SK-N-SH (cell line): ENCODE data around the gene IQSEC1. TPM values are rescaled to one million over a fixed set of nuclear protein-coding genes. Genes with fewer than 3 reads are reported as not detected.

Experiments used
- CTCF ChIA-PET: fragments of 300-600, 350-600 bp; formaldehyde crosslinking; extraction: SDS; loops from one replicate; lab custom pipeline; 2021; lab: Yijun Ruan, JAX
- POLR2A ChIA-PET: fragments of 350-600 bp; sonication (Branson Sonifier 250); formaldehyde crosslinking; extraction: SDS; loops from one replicate; lab custom pipeline; 2020; ENCODE audit warnings: antibody characterized with exemption, inconsistent platforms; lab: Yijun Ruan, JAX
- DNase-seq: peaks from one replicate; pipeline ENCODE4 v3.0.0; 2012
- H2AFZ ChIP-seq: fragments of 200-600 bp; sonication (generic); 2 replicates; pipeline ENCODE4 v1.8.1; 2016; ENCODE audit warnings: antibody characterized with exemption, mild to moderate bottlenecking, low read depth
- H3F3A ChIP-seq: fragments of 200-600 bp; sonication (generic); replicated peaks from 2 replicates; pipeline ENCODE3; 2016; ENCODE audit warnings: antibody characterized with exemption, mild to moderate bottlenecking; ENCODE audit not compliant: insufficient read depth
- H3K27ac ChIP-seq, 2 experiments: fragments of 200-500 bp in 1 of 2; fragments of 200-600 bp in 1 of 2; sonication (Bioruptor generic) in 1 of 2; sonication (generic), shearing (Covaris generic) in 1 of 2; 2 replicates each; pipeline versions ENCODE4 v1.5.1 to v1.6.1; 2014 to 2016; ENCODE audit warnings: low read depth in 2 of 2, inconsistent platforms in 1 of 2, low read length in 1 of 2, mild to moderate bottlenecking in 1 of 2, mixed read lengths in 1 of 2
- H3K27me3 ChIP-seq: fragments of 200-600 bp; sonication (generic), shearing (Covaris generic); 2 replicates; pipeline ENCODE4 v1.6.1; 2016; ENCODE audit warnings: mixed run types; ENCODE audit not compliant: insufficient read depth
- H3K36me3 ChIP-seq, 2 experiments: fragments of 200-500 bp in 1 of 2; fragments of 200-600 bp in 1 of 2; sonication (Bioruptor generic) in 1 of 2; sonication (generic) in 1 of 2; replicated peaks in 1 of 2; 2 replicates each; pipeline versions ENCODE3 to v1.5.1; 2014 to 2016; ENCODE audit warnings: low read length in 1 of 2, mild to moderate bottlenecking in 1 of 2; ENCODE audit not compliant: insufficient read depth in 2 of 2, control insufficient read depth in 1 of 2
- H3K4me1 ChIP-seq, 2 experiments: fragments of 200-500 bp in 1 of 2; fragments of 200-600 bp in 1 of 2; sonication (Bioruptor generic) in 1 of 2; sonication (generic), shearing (Covaris generic) in 1 of 2; 2 replicates each; pipeline versions ENCODE4 v1.5.1 to v1.6.1; 2014 to 2016; ENCODE audit warnings: low read depth in 1 of 2, low read length in 1 of 2, mixed run types in 1 of 2; ENCODE audit not compliant: insufficient read depth in 2 of 2, control insufficient read depth in 1 of 2
- H3K4me2 ChIP-seq: fragments of 200-600 bp; sonication (generic), shearing (Covaris generic); 2 replicates; pipeline ENCODE4 v1.6.1; 2017; ENCODE audit warnings: mixed run types
- H3K4me3 ChIP-seq, 2 experiments: fragments of 200-500 bp in 1 of 2; fragments of 200-600 bp in 1 of 2; sonication (Bioruptor generic) in 1 of 2; sonication (generic), shearing (Covaris generic) in 1 of 2; 2 replicates each; pipeline versions ENCODE4 v1.5.1 to v1.8.1; 2014 to 2016; ENCODE audit warnings: low read depth in 2 of 2, inconsistent platforms in 1 of 2, low read length in 1 of 2, mild to moderate bottlenecking in 1 of 2, mixed read lengths in 1 of 2, moderate library complexity in 1 of 2
- H3K79me2 ChIP-seq: fragments of 200-600 bp; sonication (generic); 2 replicates; pipeline ENCODE4 v1.8.1; 2017; ENCODE audit warnings: mild to moderate bottlenecking; ENCODE audit not compliant: insufficient read depth
- H3K9ac ChIP-seq: fragments of 200-600 bp; sonication (generic); 2 replicates; pipeline ENCODE4 v1.6.1; 2017; ENCODE audit warnings: mixed run types
- H3K9me2 ChIP-seq: fragments of 200-600 bp; sonication (generic); 2 replicates; pipeline ENCODE4 v1.6.1; 2017; ENCODE audit warnings: mixed run types
- H3K9me3 ChIP-seq: fragments of 200-600 bp; sonication (generic); 2 replicates; pipeline ENCODE4 v1.6.1; 2017; ENCODE audit warnings: mixed run types, mild to moderate bottlenecking, moderate library complexity
- H4K20me1 ChIP-seq: fragments of 200-600 bp; sonication (generic); 2 replicates; pipeline ENCODE4 v1.6.1; 2017; ENCODE audit warnings: mild to moderate bottlenecking, mixed run types; ENCODE audit not compliant: insufficient read depth
- GABPA ChIP-seq: IDR thresholded peaks from 2 replicates; pipeline ENCODE4 v1.4.0; 2012; ENCODE audit warnings: low read depth, mild to moderate bottlenecking
- POLR2AphosphoS5 ChIP-seq: IDR thresholded peaks from 2 replicates; pipeline ENCODE4 v1.6.1; 2012; ENCODE audit warnings: low read depth, low read length
- RAD21 ChIP-seq: IDR thresholded peaks from 2 replicates; pipeline ENCODE4 v1.6.1; 2012; ENCODE audit warnings: mild to moderate bottlenecking, low read length
- RFX5 ChIP-seq: IDR thresholded peaks from 2 replicates; pipeline ENCODE4 v1.6.1; 2012; ENCODE audit warnings: mild to moderate bottlenecking, improper control_type of control experiment, low read length
- SMC3 ChIP-seq: IDR thresholded peaks from 2 replicates; pipeline ENCODE4 v1.6.1; 2012; ENCODE audit warnings: low read depth, low read length, improper control_type of control experiment
- WGBS: methylation state at CpG from one replicate; pipeline ENCODE4 v1.1.6; 2017; ENCODE audit warnings: low lambda C conversion rate; 5-methylcytosine and 5-hydroxymethylcytosine counted together
- polyA plus RNA-seq, 3 experiments: library from polyadenylated mRNA; depleted of rRNA; stranded (reverse); fragments of >200 nt; gene quantifications; 2 replicates each; pipeline ENCODE4 v1.2.3, GENCODE V29; 2012
- TF ChIP-seq, protein P1 (sequence below): fragments of 200-600 bp; sonication (generic); IDR thresholded peaks from 2 replicates; pipeline ENCODE4 v1.6.1; 2017; ENCODE audit warnings: antibody characterized with exemption, mild to moderate bottlenecking, moderate library complexity
- TF ChIP-seq, protein P2 (sequence below): IDR thresholded peaks from 2 replicates; pipeline ENCODE4 v1.4.0; 2012; ENCODE audit warnings: low read depth
- TF ChIP-seq, protein P3 (sequence below): fragments of 150-350 bp; IDR thresholded peaks from 2 replicates; pipeline ENCODE4 v1.6.1; 2017; ENCODE audit warnings: antibody characterized with exemption, low read length, low read depth, borderline replicate concordance

IQSEC1 gene
- polyA plus RNA-seq, 1 of the 3 experiments (the other 2 are of a cell fraction) = 6.2 TPM

DNA sequence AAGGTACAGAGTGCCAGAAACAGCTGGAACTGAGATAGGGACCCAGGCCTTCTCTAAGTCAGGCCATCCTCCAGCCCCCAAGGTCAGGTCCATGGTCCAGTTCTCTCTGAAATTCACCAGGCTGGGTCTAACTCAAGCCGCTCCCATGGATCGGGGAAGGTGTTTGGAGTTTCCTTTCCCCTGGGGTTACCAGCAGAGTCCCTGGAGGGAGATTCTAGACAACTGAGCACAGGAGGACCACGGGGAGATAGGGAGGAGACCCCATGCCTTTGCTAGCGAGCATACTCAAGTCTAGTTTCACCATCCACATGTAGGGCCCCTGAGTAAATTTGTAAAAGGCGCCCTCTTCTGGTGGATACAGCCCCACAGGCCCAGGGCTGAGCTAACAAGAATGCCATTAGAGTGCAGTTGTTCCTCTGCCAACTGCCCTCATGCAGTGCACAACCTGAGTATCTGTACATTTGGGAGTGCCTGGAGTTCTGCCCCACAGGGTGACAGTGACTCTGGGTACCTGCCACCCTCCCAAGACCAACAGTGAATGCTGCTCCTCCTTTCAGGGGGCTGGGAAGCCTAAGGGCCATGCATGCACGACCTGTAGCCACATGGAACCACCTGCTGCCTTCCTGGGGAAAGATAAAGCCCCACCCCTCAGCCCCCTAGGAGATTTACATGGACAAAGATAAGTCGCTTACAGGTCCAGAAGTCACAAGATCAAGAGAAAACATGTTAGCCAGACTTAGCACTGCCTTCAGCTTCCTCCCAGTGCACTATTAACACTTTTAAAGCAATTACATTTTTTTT lies 89.0 kb downstream of the IQSEC1 start:
- H3K27me3 ChIP-seq = no peaks in the 10 kb centered on the region
- peaks cover 0 to 27% of the 10 kb centered on the region in 2 experiments; a peak in 1 of 4 replicates for H3K4me1 ChIP-seq
- no peaks in the 10 kb centered on the region for H3K36me3 ChIP-seq
- H3K4me3 ChIP-seq = peak overlapping the region in 1 of 2 experiments; percentile 7; a peak in 1 of 4 replicates
- 46% methylated on average over 3 of the region's 7 CpGs for WGBS
- H3K9me2 ChIP-seq = no peaks in the 10 kb centered on the region
- DNase-seq = peak; percentile 80
- no peak overlapping the region for H3K4me2 ChIP-seq
- no peak overlapping the region for H3K9ac ChIP-seq
- ChIA-PET CTCF (interaction anchor here (0.6 to 4.1 kb wide), 36 partner anchors 9 to 138 kb away, joined by 3 to 32 read pairs (median 4); no protein-coding TSS in a partner anchor), POLR2A (interaction anchor here (0.9 to 1.1 kb wide), 2 partner anchors 9 to 20 kb away, joined by 3 read pairs; no protein-coding TSS in a partner anchor)
- TF ChIP-seq SMC3 (peak; percentile 76), RAD21 (peak; percentile 84), RFX5 (no peak)
- TF ChIP-seq, protein P1, sequence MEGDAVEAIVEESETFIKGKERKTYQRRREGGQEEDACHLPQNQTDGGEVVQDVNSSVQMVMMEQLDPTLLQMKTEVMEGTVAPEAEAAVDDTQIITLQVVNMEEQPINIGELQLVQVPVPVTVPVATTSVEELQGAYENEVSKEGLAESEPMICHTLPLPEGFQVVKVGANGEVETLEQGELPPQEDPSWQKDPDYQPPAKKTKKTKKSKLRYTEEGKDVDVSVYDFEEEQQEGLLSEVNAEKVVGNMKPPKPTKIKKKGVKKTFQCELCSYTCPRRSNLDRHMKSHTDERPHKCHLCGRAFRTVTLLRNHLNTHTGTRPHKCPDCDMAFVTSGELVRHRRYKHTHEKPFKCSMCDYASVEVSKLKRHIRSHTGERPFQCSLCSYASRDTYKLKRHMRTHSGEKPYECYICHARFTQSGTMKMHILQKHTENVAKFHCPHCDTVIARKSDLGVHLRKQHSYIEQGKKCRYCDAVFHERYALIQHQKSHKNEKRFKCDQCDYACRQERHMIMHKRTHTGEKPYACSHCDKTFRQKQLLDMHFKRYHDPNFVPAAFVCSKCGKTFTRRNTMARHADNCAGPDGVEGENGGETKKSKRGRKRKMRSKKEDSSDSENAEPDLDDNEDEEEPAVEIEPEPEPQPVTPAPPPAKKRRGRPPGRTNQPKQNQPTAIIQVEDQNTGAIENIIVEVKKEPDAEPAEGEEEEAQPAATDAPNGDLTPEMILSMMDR = peak; percentile 77
- TF ChIP-seq, protein P2, sequence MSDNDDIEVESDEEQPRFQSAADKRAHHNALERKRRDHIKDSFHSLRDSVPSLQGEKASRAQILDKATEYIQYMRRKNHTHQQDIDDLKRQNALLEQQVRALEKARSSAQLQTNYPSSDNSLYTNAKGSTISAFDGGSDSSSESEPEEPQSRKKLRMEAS = 0 out of 2 replicates have a peak, but pooled peaks have one; percentile 26
- no peaks in the 10 kb centered on the region for H3K9me3 ChIP-seq
- H2AFZ ChIP-seq = no peak overlapping the region
- H3K27ac ChIP-seq = no peak overlapping the region; a peak in 1 of 4 replicates
- H3F3A ChIP-seq = no peaks in the 10 kb centered on the region
- H3K79me2 ChIP-seq = no peaks in the 10 kb centered on the region
- no peaks in the 10 kb centered on the region for H4K20me1 ChIP-seq

DNA sequence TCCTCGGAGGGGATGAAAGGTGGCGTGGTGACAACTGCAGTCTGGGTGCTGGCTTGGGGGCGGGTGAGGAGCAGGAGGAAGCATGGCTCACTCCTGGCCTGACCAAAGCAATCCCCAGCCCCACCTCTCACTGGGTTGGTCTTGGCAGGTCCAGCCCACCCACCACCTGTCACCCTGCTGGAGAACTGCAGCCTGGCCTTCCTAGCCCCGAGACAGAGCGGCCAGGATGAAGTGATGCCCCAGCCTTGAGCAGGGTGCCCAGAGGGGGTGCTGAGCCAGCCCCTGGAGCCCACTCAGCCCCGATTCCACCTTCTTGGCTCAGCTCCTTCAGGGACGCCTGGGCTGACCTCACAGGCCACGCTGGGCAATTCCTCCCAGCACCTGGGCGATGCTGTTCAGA lies 89.9 kb downstream of the IQSEC1 start:
- no peaks in the 10 kb centered on the region for H3K27me3 ChIP-seq
- H3K9me2 ChIP-seq = no peaks in the 10 kb centered on the region
- no peak overlapping the region for H3K4me2 ChIP-seq
- TF ChIP-seq GABPA (no peak), POLR2AphosphoS5 (no peak)
- TF ChIP-seq, protein P3, sequence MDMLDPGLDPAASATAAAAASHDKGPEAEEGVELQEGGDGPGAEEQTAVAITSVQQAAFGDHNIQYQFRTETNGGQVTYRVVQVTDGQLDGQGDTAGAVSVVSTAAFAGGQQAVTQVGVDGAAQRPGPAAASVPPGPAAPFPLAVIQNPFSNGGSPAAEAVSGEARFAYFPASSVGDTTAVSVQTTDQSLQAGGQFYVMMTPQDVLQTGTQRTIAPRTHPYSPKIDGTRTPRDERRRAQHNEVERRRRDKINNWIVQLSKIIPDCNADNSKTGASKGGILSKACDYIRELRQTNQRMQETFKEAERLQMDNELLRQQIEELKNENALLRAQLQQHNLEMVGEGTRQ = no peak
- ChIA-PET CTCF (interaction anchor here (0.9 to 4.1 kb wide), 23 partner anchors 9 to 121 kb away, joined by 3 to 32 read pairs (median 6); no protein-coding TSS in a partner anchor), POLR2A (interaction anchor here (0.9 kb wide), 1 partner anchor 21 kb away, joined by 3 read pairs; no protein-coding TSS in a partner anchor)
- H3K36me3 ChIP-seq = no peaks in the 10 kb centered on the region
- H3K9me3 ChIP-seq = no peaks in the 10 kb centered on the region
- H3K79me2 ChIP-seq = no peaks in the 10 kb centered on the region
- no peak overlapping the region for H3K4me3 ChIP-seq
- no peak overlapping the region for H2AFZ ChIP-seq
- H3K9ac ChIP-seq = no peak overlapping the region
- 69% methylated on average over 4 of the region's 9 CpGs for WGBS
- no peaks in the 10 kb centered on the region for H3F3A ChIP-seq
- peaks cover 0 to 28% of the 10 kb centered on the region in 2 experiments; a peak in 1 of 4 replicates for H3K4me1 ChIP-seq
- DNase-seq = no peak
- no peaks in the 10 kb centered on the region for H4K20me1 ChIP-seq
- no peak overlapping the region for H3K27ac ChIP-seq
